Measurements from ENCODE around the gene FLT4. TPM values are rescaled to one million over a fixed set of nuclear protein-coding genes. Genes with fewer than 3 reads are reported as not detected.

Gene FLT4
- total RNA-seq, 1 experiment from 2014 or later, result 0.44 TPM

GRCh38 chr5:180609386-180609785 lies 40.0 kb downstream of the FLT4 start:
- ATAC-seq (no peak), DNase-seq (ENCODE audit: low read depth, low spot score) (no peak)
- H3K36me3 ChIP-seq (ENCODE audit: control insufficient read depth, insufficient read depth, low read length), result no peaks in the 10 kb centered on the region
- BruUV-seq (replicated peaks), result no TSS peak
- TF ChIP-seq POLR2AphosphoS5 (IDR thresholded peaks at IDR 0.05; ENCODE audit: low read depth, low read length) (no peak), TCF7L2 (IDR thresholded peaks at IDR 0.05; ENCODE audit: low read depth, low read length) (no peak), CTCF (IDR thresholded peaks at IDR 0.05) (no peak), SIN3A (IDR thresholded peaks at IDR 0.05; ENCODE audit: borderline replicate concordance, insufficient read depth, low read depth, low read length) (no peak)
- TF ChIP-seq, protein P1, sequence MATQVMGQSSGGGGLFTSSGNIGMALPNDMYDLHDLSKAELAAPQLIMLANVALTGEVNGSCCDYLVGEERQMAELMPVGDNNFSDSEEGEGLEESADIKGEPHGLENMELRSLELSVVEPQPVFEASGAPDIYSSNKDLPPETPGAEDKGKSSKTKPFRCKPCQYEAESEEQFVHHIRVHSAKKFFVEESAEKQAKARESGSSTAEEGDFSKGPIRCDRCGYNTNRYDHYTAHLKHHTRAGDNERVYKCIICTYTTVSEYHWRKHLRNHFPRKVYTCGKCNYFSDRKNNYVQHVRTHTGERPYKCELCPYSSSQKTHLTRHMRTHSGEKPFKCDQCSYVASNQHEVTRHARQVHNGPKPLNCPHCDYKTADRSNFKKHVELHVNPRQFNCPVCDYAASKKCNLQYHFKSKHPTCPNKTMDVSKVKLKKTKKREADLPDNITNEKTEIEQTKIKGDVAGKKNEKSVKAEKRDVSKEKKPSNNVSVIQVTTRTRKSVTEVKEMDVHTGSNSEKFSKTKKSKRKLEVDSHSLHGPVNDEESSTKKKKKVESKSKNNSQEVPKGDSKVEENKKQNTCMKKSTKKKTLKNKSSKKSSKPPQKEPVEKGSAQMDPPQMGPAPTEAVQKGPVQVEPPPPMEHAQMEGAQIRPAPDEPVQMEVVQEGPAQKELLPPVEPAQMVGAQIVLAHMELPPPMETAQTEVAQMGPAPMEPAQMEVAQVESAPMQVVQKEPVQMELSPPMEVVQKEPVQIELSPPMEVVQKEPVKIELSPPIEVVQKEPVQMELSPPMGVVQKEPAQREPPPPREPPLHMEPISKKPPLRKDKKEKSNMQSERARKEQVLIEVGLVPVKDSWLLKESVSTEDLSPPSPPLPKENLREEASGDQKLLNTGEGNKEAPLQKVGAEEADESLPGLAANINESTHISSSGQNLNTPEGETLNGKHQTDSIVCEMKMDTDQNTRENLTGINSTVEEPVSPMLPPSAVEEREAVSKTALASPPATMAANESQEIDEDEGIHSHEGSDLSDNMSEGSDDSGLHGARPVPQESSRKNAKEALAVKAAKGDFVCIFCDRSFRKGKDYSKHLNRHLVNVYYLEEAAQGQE (IDR thresholded peaks at IDR 0.05; ENCODE audit: insufficient read depth in 1 of 2, low read depth in 2 of 2, low read length in 1 of 2), result no peak
- in situ Hi-C loops (cut with HindIII; ENCODE audit: low pct_unique_long_range_greater_than_20kb, low sequenced_read_pairs) (no loop called here), intact Hi-C loops (cut with micrococcal nuclease; ENCODE audit: unreplicated experiment) (no loop called here)
- no peaks in the 10 kb centered on the region for H3K4me1 ChIP-seq (ENCODE audit: control insufficient read depth, insufficient read depth, low read length)
- no peaks in the 10 kb centered on the region for H3K27me3 ChIP-seq (ENCODE audit: control insufficient read depth, insufficient read depth, low read length)
- ChIA-PET POLR2A (no interaction called here), CTCF (no interaction called here)
- H3K27ac ChIP-seq (ENCODE audit: low read length), result no peak overlapping the region
- H3K9me3 ChIP-seq (ENCODE audit: control insufficient read depth, insufficient read depth, low read depth, low read length), result no peaks in the 10 kb centered on the region
- H3K4me3 ChIP-seq (ENCODE audit: low read depth in 2 of 2, low read length in 2 of 2), result no peak overlapping the region

DNA sequence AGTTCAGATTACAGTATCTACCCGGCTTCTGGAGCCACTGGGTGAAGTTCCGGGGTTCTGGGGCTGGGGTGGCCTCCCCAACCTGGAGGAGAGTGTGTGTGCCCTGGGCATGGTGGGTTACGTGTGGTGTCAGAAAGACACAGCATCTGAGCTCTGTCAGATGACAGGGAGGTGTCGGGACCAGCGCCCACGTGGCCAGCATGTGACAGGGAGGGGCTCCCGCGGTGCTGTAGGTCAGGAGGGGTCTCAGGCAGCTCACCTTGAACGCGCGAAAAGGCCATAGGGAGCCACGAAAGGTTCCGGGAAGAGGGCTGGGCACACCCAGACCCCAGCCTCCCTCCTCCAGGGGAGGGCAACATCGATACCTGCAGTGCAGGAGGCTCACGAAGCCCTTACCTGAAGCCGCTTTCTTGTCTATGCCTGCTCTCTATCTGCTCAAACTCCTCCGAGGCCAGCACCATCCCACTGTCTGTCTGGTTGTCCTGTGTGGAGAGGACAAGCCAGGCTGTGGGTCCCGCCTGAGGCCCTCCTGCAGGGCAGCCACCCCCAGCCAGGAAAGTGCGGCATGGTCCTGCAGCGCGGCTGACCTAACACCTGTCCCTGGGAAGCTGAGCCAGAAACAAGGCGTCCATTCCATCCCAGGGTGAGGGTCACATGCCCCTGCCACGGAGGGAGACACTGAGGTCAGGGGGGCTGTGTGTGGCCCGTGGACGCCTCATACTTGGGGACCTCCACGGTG lies 40.7 kb downstream of the FLT4 start:
- TF ChIP-seq POLR2AphosphoS5 (IDR thresholded peaks at IDR 0.05; ENCODE audit: low read depth, low read length), result no peak
- TF ChIP-seq CTCF (IDR thresholded peaks at IDR 0.05), result no peak
- no peak for TF ChIP-seq SIN3A (IDR thresholded peaks at IDR 0.05; ENCODE audit: borderline replicate concordance, insufficient read depth, low read depth, low read length)
- TF ChIP-seq, protein P1 (IDR thresholded peaks at IDR 0.05; ENCODE audit: insufficient read depth in 1 of 2, low read depth in 2 of 2, low read length in 1 of 2), result no peak
- no peak for TF ChIP-seq TCF7L2 (IDR thresholded peaks at IDR 0.05; ENCODE audit: low read depth, low read length)
- in situ Hi-C loops (cut with HindIII; ENCODE audit: low pct_unique_long_range_greater_than_20kb, low sequenced_read_pairs) (no loop called here), intact Hi-C loops (cut with micrococcal nuclease; ENCODE audit: unreplicated experiment) (no loop called here)
- BruUV-seq (replicated peaks), result no TSS peak
- Histone ChIP-seq H3K27ac (ENCODE audit: low read length) (no peak overlapping the region), H3K4me3 (ENCODE audit: low read depth in 2 of 2, low read length in 2 of 2) (no peak overlapping the region), H3K4me1 (ENCODE audit: control insufficient read depth, insufficient read depth, low read length) (no peaks in the 10 kb centered on the region), H3K36me3 (ENCODE audit: control insufficient read depth, insufficient read depth, low read length) (no peaks in the 10 kb centered on the region), H3K27me3 (ENCODE audit: control insufficient read depth, insufficient read depth, low read length) (no peaks in the 10 kb centered on the region), H3K9me3 (ENCODE audit: control insufficient read depth, insufficient read depth, low read depth, low read length) (no peaks in the 10 kb centered on the region)
- DNase-seq (ENCODE audit: low read depth, low spot score) (no peak), ATAC-seq (no peak)
- ChIA-PET CTCF (no interaction called here), POLR2A (no interaction called here)
